ENCODE results near the gene RBMS3.

RBMS3 gene

GRCh38 chr3:29537889-29538609 lies 257.2 kb downstream of the RBMS3 start:
- no peak for DNase-seq

DNA sequence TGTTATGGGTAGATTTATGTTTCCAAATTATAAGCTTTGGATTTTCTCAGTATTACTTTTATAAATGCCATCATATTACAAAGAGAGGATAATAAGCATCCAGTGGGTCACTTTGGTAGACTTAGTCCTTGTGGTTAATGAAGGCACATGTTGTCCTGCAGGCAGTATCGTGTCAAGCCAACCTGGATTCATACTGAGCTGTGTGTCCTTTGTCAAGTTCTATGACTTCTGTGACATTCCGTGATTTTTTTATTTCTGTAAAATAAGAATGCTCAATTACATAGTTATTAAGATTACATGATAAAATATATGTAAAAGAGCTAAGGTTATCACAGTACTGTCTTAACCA lies 257.7 kb downstream of the RBMS3 start:
- no peak for DNase-seq

- no peak for DNase-seq
These were observed 259.7 kb downstream of the RBMS3 start for GRCh38 chr3:29540544-29540943.

GRCh38 chr3:29544701-29545363 lies 264.0 kb downstream of the RBMS3 start:
- DNase-seq, result no peak

DNA sequence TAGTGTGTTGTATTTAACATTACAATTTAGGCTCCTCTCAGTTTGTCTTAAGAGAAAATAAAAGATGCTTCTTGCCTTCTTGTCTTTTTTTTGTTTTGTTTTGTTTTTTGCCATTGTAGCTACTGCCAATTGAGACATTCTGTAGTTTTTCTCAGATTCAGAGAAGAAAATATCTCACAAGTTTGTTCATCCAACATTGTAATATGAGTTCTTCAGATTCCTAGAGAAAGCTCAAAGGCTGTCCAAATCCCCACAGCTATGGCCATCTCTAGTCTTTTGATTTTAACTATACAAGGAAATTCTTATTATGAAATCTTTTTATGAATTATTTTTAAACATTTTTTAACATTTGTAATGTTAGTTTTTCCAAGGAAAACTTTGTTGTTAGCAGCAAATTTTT lies 264.7 kb downstream of the RBMS3 start:
- no peak for DNase-seq

DNA sequence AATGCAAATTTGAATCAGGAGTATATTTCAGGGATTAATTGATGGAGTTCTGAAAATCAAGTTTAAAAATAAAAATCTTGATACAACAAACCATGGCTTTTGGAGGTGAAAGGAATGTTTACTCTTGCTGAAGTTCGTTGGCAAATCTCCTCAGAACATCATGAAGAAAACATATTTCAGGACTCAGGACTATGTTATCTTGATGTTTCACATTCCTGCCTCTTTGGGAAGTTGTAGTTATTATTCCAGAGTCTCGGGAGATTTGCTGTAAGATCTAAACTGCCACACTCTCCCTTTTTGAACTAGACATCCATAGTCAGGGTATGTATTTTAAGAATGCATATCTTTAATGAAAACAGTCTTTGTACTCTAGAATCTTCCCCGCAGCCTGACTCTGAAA lies 271.2 kb downstream of the RBMS3 start:
- no peak for DNase-seq

DNA sequence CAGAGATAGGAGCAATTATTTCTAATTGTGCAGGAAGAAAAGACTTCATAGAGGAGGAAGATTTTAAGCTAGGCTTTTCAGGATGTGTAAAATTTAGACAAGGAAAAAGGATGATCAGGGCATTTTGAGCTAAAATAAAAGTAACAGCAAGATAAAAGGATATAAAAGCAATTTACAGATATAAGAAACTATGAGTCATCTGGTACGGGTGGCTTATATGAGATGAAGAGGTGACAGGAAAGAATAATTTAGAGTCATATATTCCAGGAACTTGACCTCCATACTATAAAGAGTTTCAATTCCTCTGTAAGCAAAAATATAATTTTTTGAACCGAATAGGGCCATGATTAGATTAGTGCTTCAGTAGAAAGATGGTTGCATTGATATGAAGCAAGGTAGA lies 273.7 kb downstream of the RBMS3 start:
- DNase-seq, result no peak

- no peak for DNase-seq
These were observed 274.7 kb downstream of the RBMS3 start for GRCh38 chr3:29555590-29555989.

GRCh38 chr3:29557186-29557585 lies 276.3 kb downstream of the RBMS3 start:
- no peak for DNase-seq

- no peak for DNase-seq
These were observed 277.0 kb downstream of the RBMS3 start for GRCh38 chr3:29557825-29558224.

DNA sequence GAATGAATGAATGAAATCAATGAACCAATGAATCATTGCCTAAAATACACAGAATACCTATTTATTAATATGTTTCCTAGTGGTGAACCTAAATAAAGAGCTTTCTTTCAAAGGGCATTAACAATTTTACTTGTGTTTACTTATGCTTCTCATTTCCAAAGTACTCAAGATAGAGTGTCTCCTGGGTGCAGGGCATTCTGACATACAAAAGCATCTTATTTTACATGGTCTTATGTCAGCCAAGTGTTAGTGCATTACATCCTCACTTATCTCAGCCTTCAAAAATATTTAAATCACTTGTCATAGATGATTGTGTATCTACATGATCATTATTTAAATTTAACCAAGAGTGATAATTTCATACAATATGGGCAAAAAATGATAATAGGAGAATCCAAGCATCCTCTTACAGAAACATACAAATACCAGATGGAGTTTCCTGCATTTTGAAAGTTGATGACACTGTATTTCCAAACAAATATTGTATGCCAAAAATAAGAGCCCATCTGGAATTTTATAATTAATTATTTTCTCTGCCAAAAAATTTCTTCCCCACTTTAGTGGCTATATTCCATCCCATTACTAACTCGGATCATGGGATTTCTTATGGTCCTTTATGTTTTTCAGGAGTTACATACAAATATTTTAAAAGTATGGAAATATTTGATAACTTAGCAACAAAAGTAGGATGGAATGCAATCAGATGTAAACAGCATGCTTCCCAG lies 279.0 kb downstream of the RBMS3 start:
- no peak for DNase-seq

GRCh38 chr3:29561651-29562149 lies 280.8 kb downstream of the RBMS3 start:
- no peak for DNase-seq

GRCh38 chr3:29565236-29565635 lies 284.4 kb downstream of the RBMS3 start:
- no peak for DNase-seq

DNA sequence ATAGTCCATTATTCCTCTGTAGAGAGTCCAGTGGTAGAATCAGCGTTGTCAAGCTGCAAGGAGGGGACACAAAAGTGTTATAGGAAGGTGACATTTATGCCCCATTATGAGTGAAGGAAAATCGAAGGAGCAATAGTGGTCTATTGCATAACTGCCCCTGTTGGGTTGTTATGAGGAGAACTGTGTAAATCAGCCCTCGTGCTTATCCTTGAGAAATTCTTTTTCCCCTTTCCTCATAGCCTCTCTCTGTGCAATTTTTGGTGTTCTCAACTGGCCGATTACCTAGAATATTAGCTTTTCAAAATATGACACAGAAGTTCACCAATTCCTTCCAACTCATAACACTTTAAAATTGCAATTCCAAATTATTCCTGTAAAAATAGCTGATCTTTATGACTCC lies 286.6 kb downstream of the RBMS3 start:
- DNase-seq, result no peak

DNA sequence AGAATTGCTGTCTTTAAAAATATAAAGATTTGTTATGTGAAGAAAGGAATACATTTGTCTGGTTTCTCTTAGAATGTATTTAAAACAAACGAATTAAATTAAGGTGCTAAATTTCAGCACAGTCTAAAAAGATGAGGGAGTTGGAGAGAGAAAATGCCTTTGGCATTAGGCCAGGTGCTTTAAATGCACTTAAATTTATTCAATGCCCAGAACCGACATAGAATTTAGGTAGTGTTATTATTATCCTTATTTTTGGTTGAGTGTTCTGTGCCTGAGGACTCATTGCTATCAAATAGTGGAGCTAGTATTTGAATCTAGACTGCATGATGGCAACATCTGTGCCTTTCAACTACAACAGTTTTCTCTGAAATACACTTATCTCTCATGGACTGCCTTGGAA lies 287.5 kb downstream of the RBMS3 start:
- no peak for DNase-seq

DNA sequence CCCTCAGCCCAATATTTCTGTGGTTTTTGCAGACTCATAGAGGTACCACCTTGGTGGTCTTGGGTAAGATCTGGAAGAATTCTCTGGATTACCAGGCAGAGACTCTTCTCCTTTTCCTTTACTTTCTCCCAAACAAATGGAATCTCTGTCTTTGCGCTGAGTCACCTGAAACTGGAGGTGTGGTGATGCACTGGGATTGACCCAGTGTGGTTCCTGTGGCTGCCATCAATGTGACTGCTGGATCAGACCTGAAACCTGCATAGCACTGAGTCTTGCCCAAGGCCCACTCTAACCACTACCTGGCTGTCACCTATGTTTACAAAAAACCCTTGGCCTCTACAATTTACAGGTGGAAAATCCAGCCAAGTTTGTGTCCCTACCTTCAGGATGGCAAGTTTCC lies 295.3 kb downstream of the RBMS3 start:
- no peak for DNase-seq

DNA sequence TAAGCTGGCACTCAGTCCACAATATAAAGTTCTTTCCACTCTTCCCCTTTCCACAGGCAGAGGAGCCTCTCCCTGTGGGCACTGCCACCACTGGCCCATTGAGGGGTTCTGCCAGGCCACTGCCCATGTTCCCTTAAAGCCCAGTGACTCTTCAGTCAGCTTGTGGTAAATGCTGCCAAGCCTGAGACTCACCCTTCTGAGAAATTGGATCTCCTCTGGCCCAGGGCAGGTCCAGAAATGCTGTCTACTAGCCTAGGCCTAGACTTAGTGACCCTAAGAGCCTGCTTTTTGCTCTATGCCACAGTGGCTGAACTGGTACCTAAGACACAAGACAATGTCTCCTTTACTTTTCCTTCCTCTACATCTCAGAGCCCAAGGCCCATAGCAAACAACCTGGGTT lies 295.8 kb downstream of the RBMS3 start:
- DNase-seq, result no peak

- DNase-seq, result no peak
These were observed 296.4 kb downstream of the RBMS3 start for GRCh38 chr3:29577250-29577649.

- no peak for DNase-seq
These were observed 300.4 kb downstream of the RBMS3 start for GRCh38 chr3:29581311-29581710.

- no peak for DNase-seq
These were observed 301.4 kb downstream of the RBMS3 start for GRCh38 chr3:29582273-29582672.

GRCh38 chr3:29583861-29584260 lies 303.0 kb downstream of the RBMS3 start:
- DNase-seq, result no peak

DNA sequence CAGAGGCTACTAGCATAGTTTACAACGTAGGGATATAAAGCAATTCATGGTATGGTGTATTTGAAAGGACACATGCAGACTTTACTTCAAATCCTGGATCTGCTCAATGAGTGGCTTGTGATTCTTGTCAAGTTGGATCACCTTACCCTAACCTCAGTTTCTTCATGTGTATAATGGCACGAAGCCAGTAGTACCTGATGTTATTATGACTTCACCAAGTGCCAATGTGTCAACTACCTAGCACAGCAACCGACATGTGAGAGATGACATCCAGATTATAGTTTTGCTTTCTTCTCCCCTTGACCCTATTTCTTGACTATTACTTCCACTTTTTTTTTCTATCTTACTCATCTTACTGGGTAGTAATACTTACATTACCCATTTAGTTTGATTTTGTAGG lies 304.5 kb downstream of the RBMS3 start:
- DNase-seq, result no peak

DNA sequence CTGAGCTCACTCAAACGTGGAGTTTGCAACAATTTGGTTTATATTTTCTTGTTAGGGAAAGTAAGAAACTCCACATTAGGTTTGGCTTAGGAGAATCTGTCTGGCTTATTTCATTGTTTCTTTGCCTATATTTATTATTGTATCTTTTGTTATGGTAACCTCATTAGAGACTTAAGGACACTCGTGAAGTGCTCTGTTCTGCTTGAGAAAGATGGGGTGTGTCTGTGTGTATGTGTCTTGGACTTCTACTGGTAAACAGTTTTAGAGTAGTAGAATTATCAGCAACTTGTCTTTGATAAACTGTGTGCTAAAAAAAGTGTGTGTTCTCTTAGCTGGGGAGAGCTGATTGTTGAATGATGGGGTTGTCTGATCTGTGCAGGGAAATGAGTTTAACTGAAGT lies 306.5 kb downstream of the RBMS3 start:
- DNase-seq, result no peak

- no peak for DNase-seq
These were observed 309.1 kb downstream of the RBMS3 start for GRCh38 chr3:29590012-29590411.

All from cerebellar nuclear complex (tissue), 1 donor.